Measurements from ENCODE around the gene WBP2. TPM values are rescaled to one million over a fixed set of nuclear protein-coding genes. Genes with fewer than 3 reads are reported as not detected.

Gene WBP2
- total and polyA plus RNA-seq, 2 of the 13 experiments (the other 11 are each of a cell fraction or from before 2014, with no cell fraction given) = 29.2 to 29.5 TPM

- 85% methylated on average over 8 of the region's 8 CpGs for WGBS (ENCODE audit: low lambda C conversion rate)
- H3K4me1 ChIP-seq (ENCODE audit: insufficient read depth, low read length) = peaks cover 4% of the 10 kb centered on the region
- CTCF ChIA-PET (ENCODE audit: low intra/inter-chr PET ratio, low total read pairs) = no interaction called here
- H2AFZ ChIP-seq (ENCODE audit: low read length) = no peak overlapping the region
- TF ChIP-seq ATM (IDR thresholded peaks at IDR 0.05; ENCODE audit: borderline replicate concordance) (no peak), SMC3 (IDR thresholded peaks at IDR 0.05; ENCODE audit: low read length) (no peak), ZNF577 (CRISPR knock-in tag; IDR thresholded peaks at IDR 0.05; ENCODE audit: borderline replicate concordance, low read depth) (no peak), CCDC6 (CRISPR knock-in tag; IDR thresholded peaks at IDR 0.05) (no peak), NRL (CRISPR knock-in tag; IDR thresholded peaks at IDR 0.05; ENCODE audit: borderline replicate concordance) (no peak), DMAP1 (CRISPR knock-in tag; IDR thresholded peaks at IDR 0.05) (no peak), ZNF282 (IDR thresholded peaks at IDR 0.05; ENCODE audit: partially characterized antibody) (no peak), NFYB (CRISPR knock-in tag; IDR thresholded peaks at IDR 0.05) (no peak), ZNF570 (CRISPR knock-in tag; IDR thresholded peaks at IDR 0.05; ENCODE audit: borderline replicate concordance) (no peak), SNAI1 (CRISPR knock-in tag; IDR thresholded peaks at IDR 0.05; ENCODE audit: borderline replicate concordance) (no peak), CSRNP1 (CRISPR knock-in tag; IDR thresholded peaks at IDR 0.05) (no peak), AKAP8 (CRISPR knock-in tag; IDR thresholded peaks at IDR 0.05) (no peak), ZEB1 (IDR thresholded peaks at IDR 0.05; ENCODE audit: insufficient replicate concordance, low read depth) (no peak), SRY (CRISPR knock-in tag; IDR thresholded peaks at IDR 0.05) (no peak), ATF7-NPFF (CRISPR knock-in tag; IDR thresholded peaks at IDR 0.05; ENCODE audit: low read depth) (no peak), ZNF691 (CRISPR knock-in tag; IDR thresholded peaks at IDR 0.05; ENCODE audit: borderline replicate concordance, low read depth) (no peak)
- no peaks in the 10 kb centered on the region for H4K20me1 ChIP-seq (ENCODE audit: insufficient read depth, low read length)
- POLR2A ChIA-PET = interaction anchor here (1.6 to 11.5 kb wide), 2 partner anchors 7 to 105 kb away, joined by 4 to 423 read pairs; partner anchors contain the start of gene TRIM65
- no peaks in the 10 kb centered on the region for H3K9me3 ChIP-seq (ENCODE audit: low read length)
- no peak overlapping the region for H3K27ac ChIP-seq (ENCODE audit: extremely low read length, insufficient read depth, low read length)
- BruUV-seq (replicated peaks) = no TSS peak
- DNase-seq (ENCODE audit: low spot score) = no peak
- no peaks in the 10 kb centered on the region for H3K36me3 ChIP-seq (replicated peaks in 1 of 2; ENCODE audit: control insufficient read depth in 1 of 2, insufficient read depth in 2 of 2, low read length in 2 of 2)
- no peak for ATAC-seq
- in situ Hi-C loops (cut with HindIII; ENCODE audit: extremely low pct_ligation_motif_present, low pct_unique_long_range_greater_than_20kb) (no loop called here), intact Hi-C loops (cut with micrococcal nuclease; ENCODE audit: unreplicated experiment) (no loop called here)
- H3K27me3 ChIP-seq (ENCODE audit: control insufficient read depth in 1 of 2, insufficient read depth in 2 of 2, low read length in 2 of 2) = no peaks in the 10 kb centered on the region
- no peak overlapping the region for H3K4me3 ChIP-seq (replicated peaks in 1 of 3; ENCODE audit: insufficient read depth in 1 of 3, low read depth in 2 of 3, low read length in 3 of 3)
- H3K9ac ChIP-seq (ENCODE audit: insufficient read depth, low read depth, low read length) = no peak overlapping the region
- FAIRE-seq = no peak
- no peak overlapping the region for H3K4me2 ChIP-seq (ENCODE audit: low read depth, low read length)
- H3K79me2 ChIP-seq (ENCODE audit: insufficient read depth, low read length) = no peaks in the 10 kb centered on the region
These were observed 30.3 kb upstream of the WBP2 start for GRCh38 chr17:75885431-75885830.

Measured in HepG2 (cell line).